SIG-M5 (cell line): ENCODE measurements around the gene STN1.
A peak's percentile ranks its signal among the peaks of the same experiment; 100 is the strongest.

Source experiments
- DNase-seq: peaks from one replicate; lab custom pipeline; 2025; lab: John Stamatoyannopoulos, UW

The STN1 gene, protein sequence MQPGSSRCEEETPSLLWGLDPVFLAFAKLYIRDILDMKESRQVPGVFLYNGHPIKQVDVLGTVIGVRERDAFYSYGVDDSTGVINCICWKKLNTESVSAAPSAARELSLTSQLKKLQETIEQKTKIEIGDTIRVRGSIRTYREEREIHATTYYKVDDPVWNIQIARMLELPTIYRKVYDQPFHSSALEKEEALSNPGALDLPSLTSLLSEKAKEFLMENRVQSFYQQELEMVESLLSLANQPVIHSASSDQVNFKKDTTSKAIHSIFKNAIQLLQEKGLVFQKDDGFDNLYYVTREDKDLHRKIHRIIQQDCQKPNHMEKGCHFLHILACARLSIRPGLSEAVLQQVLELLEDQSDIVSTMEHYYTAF

GRCh38 chr10:103918053-103918846, at the start of gene STN1:
TSS of gene STN1 (minus strand) at chr10:103918184. CDS start at chr10:103917594, 590 bp downstream.
- peak; percentile 66 for DNase-seq

GRCh38 chr10:103967448-103968071, 49.6 kb upstream of the STN1 start:
- no peak for DNase-seq

GRCh38 chr10:103966671-103967447, 48.9 kb upstream of the STN1 start, which contains the start of gene SLK:
TSS of gene SLK (plus strand) at chr10:103967140. CDS start at chr10:103967746, 606 bp downstream.
- no peak for DNase-seq

DNA sequence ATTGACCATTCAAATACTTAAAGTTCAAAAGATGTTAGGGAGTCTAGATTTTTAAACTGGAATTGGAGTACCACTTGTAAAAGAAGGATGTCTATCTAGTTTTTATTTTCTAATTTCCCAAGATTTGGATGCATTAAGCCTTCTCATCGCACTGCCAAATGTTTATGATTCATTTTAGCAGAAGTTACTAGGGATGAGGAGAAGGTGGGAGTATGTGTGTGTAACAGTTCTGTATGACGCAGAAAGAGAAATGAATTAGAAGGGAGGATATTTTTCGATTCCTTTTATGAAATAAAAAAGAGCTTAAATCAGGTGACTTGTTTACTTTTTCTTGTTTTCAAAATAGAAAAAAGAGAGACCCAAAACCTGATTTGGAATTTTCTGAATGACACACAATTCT, 42.1 kb upstream of the STN1 start:
- DNase-seq: no peak

DNA sequence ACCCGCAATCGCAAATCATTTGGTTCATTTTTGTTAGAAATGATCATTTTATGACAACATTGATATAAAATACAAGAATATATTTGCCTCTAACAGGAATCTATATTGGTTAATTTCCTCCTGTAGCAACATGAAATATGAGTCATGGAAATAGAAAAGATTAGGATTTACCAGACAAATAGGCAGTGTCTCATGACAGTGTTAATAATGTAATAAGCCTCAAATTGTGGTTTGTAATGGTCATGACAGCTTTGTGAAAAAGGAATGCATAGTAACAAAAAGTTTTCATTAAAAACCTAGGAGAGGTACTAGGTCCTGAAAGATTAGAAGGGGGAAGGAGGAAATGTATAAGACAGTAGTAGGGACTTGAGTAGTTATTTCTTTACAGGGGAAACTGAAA, 41.0 kb upstream of the STN1 start:
- DNase-seq: no peak

GRCh38 chr10:103954543-103954942, 36.6 kb upstream of the STN1 start:
- DNase-seq: no peak

- no peak for DNase-seq
Observed at GRCh38 chr10:103951942-103952341, 34.0 kb upstream of the STN1 start.

GRCh38 chr10:103951183-103951582, 33.2 kb upstream of the STN1 start:
- DNase-seq: no peak

DNA sequence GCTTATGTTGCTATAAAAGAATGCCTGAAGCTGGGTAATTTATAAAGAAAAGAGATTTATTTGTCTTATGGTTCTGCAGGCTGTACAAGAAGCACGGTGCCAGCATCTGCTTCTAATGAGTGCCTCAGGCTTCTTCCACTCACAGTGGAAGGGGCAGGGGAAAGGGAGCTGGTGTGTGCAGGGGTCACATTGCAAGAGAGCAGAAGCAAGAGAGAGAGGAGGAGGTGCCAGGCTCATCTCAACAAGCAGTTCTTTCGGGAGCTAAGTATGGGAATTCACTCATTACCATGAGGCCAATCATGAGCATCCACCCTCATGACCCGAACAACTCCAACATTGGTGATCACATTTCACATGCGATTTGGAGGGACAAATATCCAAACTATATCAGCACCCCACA, 31.7 kb upstream of the STN1 start:
- DNase-seq: no peak

GRCh38 chr10:103947799-103948516, 30.0 kb upstream of the STN1 start:
- DNase-seq: no peak

- no peak for DNase-seq
Observed at GRCh38 chr10:103942866-103943265, 24.9 kb upstream of the STN1 start.

DNA sequence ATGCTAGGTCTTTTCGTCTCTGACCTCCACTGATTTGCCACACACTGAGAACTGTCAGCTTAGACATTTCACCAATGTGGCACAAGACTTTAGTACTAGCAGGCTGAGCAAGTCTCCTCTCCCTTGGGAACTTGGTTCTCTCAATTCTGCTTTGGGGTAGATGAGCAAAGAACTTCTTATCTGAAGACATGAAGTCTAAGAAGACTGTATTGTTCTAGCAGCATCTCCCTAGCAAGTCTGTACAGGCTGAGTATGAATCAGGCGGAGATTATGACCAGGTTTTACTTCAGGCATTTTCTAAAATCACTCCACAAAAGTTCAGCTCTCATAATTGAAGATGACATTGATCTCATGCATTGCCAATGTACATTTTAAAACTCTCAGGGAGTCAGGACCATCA, 23.8 kb upstream of the STN1 start:
- DNase-seq: no peak

DNA sequence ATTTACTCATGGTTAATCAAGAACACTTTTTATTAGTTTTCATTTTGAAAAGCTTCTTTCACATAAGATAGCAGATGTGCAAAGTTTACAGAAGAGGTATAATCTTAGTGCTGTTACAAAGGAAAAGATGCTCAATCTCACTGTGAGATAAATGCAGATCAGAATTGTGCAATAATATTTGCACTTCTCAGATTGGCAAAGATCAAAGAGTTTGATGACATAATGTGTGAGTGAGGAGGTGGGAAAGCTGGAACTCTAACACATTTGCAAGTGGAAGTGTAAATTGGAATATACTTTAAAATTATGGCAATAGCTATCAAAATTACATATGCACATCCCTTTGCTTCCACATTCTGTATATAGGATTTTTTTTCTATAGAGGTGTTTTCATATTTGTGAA, 21.5 kb upstream of the STN1 start:
- DNase-seq: no peak

GRCh38 chr10:103936022-103936421, 18.0 kb upstream of the STN1 start:
- DNase-seq: no peak

GRCh38 chr10:103934308-103934707, 16.3 kb upstream of the STN1 start:
- DNase-seq: no peak

- no peak for DNase-seq
Observed at GRCh38 chr10:103933557-103934121, 15.7 kb upstream of the STN1 start.

DNA sequence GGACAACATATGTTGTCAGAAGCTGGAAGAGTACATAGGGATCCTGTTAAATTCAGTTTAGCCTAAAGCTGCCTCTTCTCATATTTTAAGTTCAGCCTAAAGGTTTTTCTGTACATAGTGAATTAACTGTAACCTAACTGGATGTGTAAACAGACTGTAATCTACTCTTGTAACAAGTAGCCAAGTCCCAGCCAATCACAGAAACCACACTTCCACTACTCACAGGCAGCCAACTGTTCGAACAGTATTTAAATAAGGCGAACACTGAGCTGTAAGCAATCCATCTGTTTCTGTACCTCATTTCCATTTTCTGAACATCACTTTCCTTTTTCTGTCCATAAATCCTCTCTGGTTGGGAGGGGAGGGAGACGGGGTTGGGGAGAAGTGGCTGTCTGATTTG, 15.0 kb upstream of the STN1 start:
- no peak for DNase-seq

- DNase-seq: no peak
Observed at GRCh38 chr10:103932271-103932670, 14.3 kb upstream of the STN1 start.

GRCh38 chr10:103931603-103932002, 13.6 kb upstream of the STN1 start:
- DNase-seq: no peak

DNA sequence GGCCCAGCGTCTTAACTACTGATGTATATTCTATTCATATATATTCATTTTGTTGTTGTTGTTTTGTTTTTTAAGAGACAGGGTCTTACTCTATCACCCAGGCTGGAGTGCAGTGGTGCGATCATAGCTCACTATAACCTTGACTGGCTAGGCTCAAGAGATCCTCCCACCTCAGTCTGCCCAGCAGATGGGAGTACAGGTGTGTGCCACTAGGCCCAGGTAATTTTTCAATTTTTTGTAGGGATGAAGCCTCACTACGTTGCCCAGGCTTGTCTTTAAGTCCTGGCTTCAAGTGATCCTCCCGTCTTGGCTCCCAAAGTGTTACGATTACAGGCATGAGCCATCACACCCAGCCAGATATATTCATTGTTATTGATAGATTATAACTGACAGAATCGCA, 12.9 kb upstream of the STN1 start:
- DNase-seq: no peak

- no peak for DNase-seq
Observed at GRCh38 chr10:103930449-103930848, 12.5 kb upstream of the STN1 start.
